ENCODE data around the gene GDAP2.

Gene GDAP2

GRCh38 chr1:117821774-117822482 lies 107.5 kb downstream of the GDAP2 start:
- TF ChIP-seq TAF1 (IDR thresholded peaks at IDR 0.05; ENCODE audit: borderline replicate concordance, insufficient read depth, low read length) = no peak
- no peak for TF ChIP-seq REST (IDR thresholded peaks at IDR 0.05; ENCODE audit: insufficient read depth in 1 of 2, low read depth in 2 of 2, low read length in 2 of 2)
- TF ChIP-seq POLR2AphosphoS5 (IDR thresholded peaks at IDR 0.05; ENCODE audit: low read depth, low read length) = no peak
- TF ChIP-seq SIN3A (IDR thresholded peaks at IDR 0.05; ENCODE audit: borderline replicate concordance, insufficient read depth, low read length) = no peak
- TF ChIP-seq FOXP2 (optimal IDR thresholded peaks at IDR 0.05; ENCODE audit: borderline replicate concordance, extremely low read depth, extremely low read length, insufficient read depth) = peak; percentile 49

GRCh38 chr1:117821382-117821755 lies 108.1 kb downstream of the GDAP2 start:
- TF ChIP-seq TAF1 (IDR thresholded peaks at IDR 0.05; ENCODE audit: borderline replicate concordance, insufficient read depth, low read length) (no peak), POLR2AphosphoS5 (IDR thresholded peaks at IDR 0.05; ENCODE audit: low read depth, low read length) (no peak), REST (IDR thresholded peaks at IDR 0.05; ENCODE audit: insufficient read depth in 1 of 2, low read depth in 2 of 2, low read length in 2 of 2) (no peak), SIN3A (IDR thresholded peaks at IDR 0.05; ENCODE audit: borderline replicate concordance, insufficient read depth, low read length) (no peak)

- TF ChIP-seq REST (IDR thresholded peaks at IDR 0.05; ENCODE audit: insufficient read depth in 1 of 2, low read depth in 2 of 2, low read length in 2 of 2) = no peak
- no peak for TF ChIP-seq FOXP2 (optimal IDR thresholded peaks at IDR 0.05; ENCODE audit: borderline replicate concordance, extremely low read depth, extremely low read length, insufficient read depth)
- no peak for TF ChIP-seq SIN3A (IDR thresholded peaks at IDR 0.05; ENCODE audit: borderline replicate concordance, insufficient read depth, low read length)
- TF ChIP-seq TAF1 (IDR thresholded peaks at IDR 0.05; ENCODE audit: borderline replicate concordance, insufficient read depth, low read length) = no peak
- no peak for TF ChIP-seq POLR2AphosphoS5 (IDR thresholded peaks at IDR 0.05; ENCODE audit: low read depth, low read length)
These were observed 108.6 kb downstream of the GDAP2 start for GRCh38 chr1:117820694-117821381.

GRCh38 chr1:117820096-117820495 lies 109.3 kb downstream of the GDAP2 start:
- TF ChIP-seq SIN3A (IDR thresholded peaks at IDR 0.05; ENCODE audit: borderline replicate concordance, insufficient read depth, low read length) (no peak), FOXP2 (optimal IDR thresholded peaks at IDR 0.05; ENCODE audit: borderline replicate concordance, extremely low read depth, extremely low read length, insufficient read depth) (no peak), REST (IDR thresholded peaks at IDR 0.05; ENCODE audit: insufficient read depth in 1 of 2, low read depth in 2 of 2, low read length in 2 of 2) (no peak), POLR2AphosphoS5 (IDR thresholded peaks at IDR 0.05; ENCODE audit: low read depth, low read length) (no peak), TAF1 (IDR thresholded peaks at IDR 0.05; ENCODE audit: borderline replicate concordance, insufficient read depth, low read length) (no peak)

Measured in PFSK-1 (cell line).